Endothelial cell of umbilical vein (primary cell): ENCODE results near the gene CALD1. TPM values are rescaled to one million over a fixed set of nuclear protein-coding genes. Genes with fewer than 3 reads are reported as not detected.

Source experiments
- BruUV-seq: library from RNA; stranded (reverse); fragments of 400-500 nt; replicated peaks from 2 replicates; lab custom pipeline; 2021; lab: Mats Ljungman, UMichigan
- CTCF ChIA-PET: fragments of 300-600, 350-600 bp; sonication (Branson Sonifier 250); formaldehyde crosslinking; loops from one replicate; lab custom pipeline; 2021; ENCODE audit warnings: antibody characterized with exemption, inconsistent platforms; lab: Charles Lee
- POLR2A ChIA-PET: fragments of 300-600, 350-600 bp; sonication (Branson Sonifier 250); formaldehyde crosslinking; loops from one replicate; lab custom pipeline; 2021; ENCODE audit warnings: antibody characterized with exemption, inconsistent platforms; lab: Charles Lee
- DNase-seq: peaks from one replicate; pipeline ENCODE4 v3.0.0-alpha.2; 2011; ENCODE audit warnings: low read depth, low spot score
- FAIRE-seq: peaks from 2 replicates; lab custom pipeline; 2011; peaks lifted over from hg19 to GRCh38; lab: Jason Lieb, UNC
- H2AFZ ChIP-seq: 2 replicates; pipeline ENCODE4 v1.6.0; 2012; ENCODE audit warnings: low read depth, low read length, control low read depth, inconsistent platforms
- H3K27ac ChIP-seq: 2 replicates; pipeline ENCODE4 v1.5.1; 2011; ENCODE audit warnings: low read depth, mild to moderate bottlenecking, control low read depth, low read length, moderate library complexity; ENCODE audit not compliant: insufficient read depth
- H3K27me3 ChIP-seq, 2 experiments: 2 replicates each; pipeline versions ENCODE4 v1.6.0 to v1.6.1; 2011; ENCODE audit warnings: low read length in 2 of 2, mixed read lengths in 1 of 2; ENCODE audit not compliant: control insufficient read depth in 2 of 2, insufficient read depth in 2 of 2
- H3K36me3 ChIP-seq, 2 experiments: 2 replicates in 1 of 2; 3 replicates in 1 of 2; pipeline ENCODE4 v1.5.1; 2011; ENCODE audit warnings: low read length in 2 of 2, mild to moderate bottlenecking in 1 of 2, moderate library complexity in 1 of 2; ENCODE audit not compliant: control insufficient read depth in 2 of 2, insufficient read depth in 2 of 2; ENCODE audit errors: extremely low read depth in 1 of 2
- H3K4me1 ChIP-seq: 3 replicates; pipeline ENCODE4 v1.5.1; 2011; ENCODE audit warnings: mild to moderate bottlenecking, low read length; ENCODE audit not compliant: control insufficient read depth, insufficient read depth; ENCODE audit errors: extremely low read depth
- H3K4me2 ChIP-seq: 2 replicates; pipeline ENCODE4 v1.6.1; 2011; ENCODE audit warnings: low read length, control low read depth, mixed read lengths; ENCODE audit not compliant: insufficient read depth
- H3K4me3 ChIP-seq, 3 experiments: fragments of 200-600 bp in 1 of 3; sonication (generic), shearing (Covaris generic) in 1 of 3; replicated peaks in 1 of 3; 2 replicates each; pipeline ENCODE4 v1.5.1; 2011 to 2016; ENCODE audit warnings: control low read depth in 3 of 3, low read length in 3 of 3, mild to moderate bottlenecking in 2 of 3, inconsistent platforms in 1 of 3, low read depth in 1 of 3, moderate library complexity in 1 of 3; ENCODE audit not compliant: insufficient read depth in 1 of 3
- H3K79me2 ChIP-seq: 2 replicates; pipeline ENCODE4 v1.6.0; 2012; ENCODE audit warnings: low read length, inconsistent platforms; ENCODE audit not compliant: control insufficient read depth, insufficient read depth
- H3K9ac ChIP-seq: replicated peaks from 2 replicates; pipeline ENCODE3; 2011; ENCODE audit warnings: low read length, control low read depth; ENCODE audit not compliant: insufficient read depth; ENCODE audit errors: extremely low read depth
- H3K9me1 ChIP-seq: replicated peaks from 3 replicates; pipeline ENCODE4 v1.6.0; 2011; ENCODE audit warnings: mild to moderate bottlenecking, low read length; ENCODE audit not compliant: control insufficient read depth, insufficient read depth; ENCODE audit errors: extremely low read depth
- H3K9me3 ChIP-seq: replicated peaks from 2 replicates; pipeline ENCODE4 v1.5.1; 2012; ENCODE audit warnings: low read length, inconsistent platforms; ENCODE audit not compliant: control insufficient read depth, insufficient read depth
- H4K20me1 ChIP-seq: replicated peaks from 2 replicates; pipeline ENCODE3; 2011; ENCODE audit warnings: mild to moderate bottlenecking, low read length; ENCODE audit not compliant: control insufficient read depth, insufficient read depth; ENCODE audit errors: extremely low read depth
- EZH2 ChIP-seq: IDR thresholded peaks from 2 replicates; pipeline ENCODE4 v1.6.1; 2012; ENCODE audit warnings: borderline replicate concordance, low read depth, mild to moderate bottlenecking, moderate library complexity, low read length, inconsistent platforms; ENCODE audit not compliant: severe bottlenecking
- FOS ChIP-seq: IDR thresholded peaks from 2 replicates; pipeline ENCODE4 v1.6.1; 2011; ENCODE audit warnings: mild to moderate bottlenecking, low read length, moderate library complexity, borderline replicate concordance; ENCODE audit not compliant: insufficient read depth
- POLR2AphosphoS5 ChIP-seq: IDR thresholded peaks from 2 replicates; pipeline ENCODE4 v1.6.1; 2012; ENCODE audit warnings: low read depth, mild to moderate bottlenecking, control low read depth, low read length, moderate library complexity; ENCODE audit not compliant: insufficient read depth
- dilution Hi-C: fragments of 300-500 bp; cut with MboI; formaldehyde crosslinking; loops from one replicate; pipeline ENCODE4 v1.15.0; 2019; ENCODE audit warnings: low sequenced_read_pairs; ENCODE audit not compliant: extremely low pct_ligation_motif_present
- intact Hi-C: fragments of 100-400 bp; cut with micrococcal nuclease; formaldehyde crosslinking; loops from one replicate; pipeline ENCODE4 v1.10.0; 2022
- polyA plus RNA-seq, 4 experiments: library from polyadenylated mRNA; depleted of rRNA in 3 of 4; stranded (reverse) in 3 of 4; unstranded in 1 of 4; fragments of >200 nt; gene quantifications; 2 replicates each; pipeline versions ENCODE4 v1.2.1 to v1.2.3, GENCODE V29; 2011 to 2012; ENCODE audit warnings: missing spikeins in 1 of 4
- total RNA-seq: library from RNA; stranded (reverse); gene quantifications from 2 replicates; pipeline ENCODE4 v1.2.3, GENCODE V29; 2021
- TF ChIP-seq, protein P1 (sequence below), 2 donors: IDR thresholded peaks; 1 replicate in 1 of 2; 2 replicates in 1 of 2; pipeline ENCODE4 v1.5.1; 2011; ENCODE audit warnings: low read length in 2 of 2, mild to moderate bottlenecking in 2 of 2, moderate library complexity in 2 of 2, control low read depth in 1 of 2, inconsistent platforms in 1 of 2, low read depth in 1 of 2; ENCODE audit not compliant: insufficient read depth in 1 of 2; ENCODE audit errors: extremely low read depth in 1 of 2
- TF ChIP-seq, protein P2 (sequence below): IDR thresholded peaks from 2 replicates; pipeline ENCODE4 v1.6.1; 2011; ENCODE audit not compliant: insufficient read depth, insufficient read length

The CALD1 gene
- total and polyA plus RNA-seq, 2 donors (not counting 3 experiments of a cell fraction or from before 2014, with no cell fraction given), result 136 to 307 TPM

DNA sequence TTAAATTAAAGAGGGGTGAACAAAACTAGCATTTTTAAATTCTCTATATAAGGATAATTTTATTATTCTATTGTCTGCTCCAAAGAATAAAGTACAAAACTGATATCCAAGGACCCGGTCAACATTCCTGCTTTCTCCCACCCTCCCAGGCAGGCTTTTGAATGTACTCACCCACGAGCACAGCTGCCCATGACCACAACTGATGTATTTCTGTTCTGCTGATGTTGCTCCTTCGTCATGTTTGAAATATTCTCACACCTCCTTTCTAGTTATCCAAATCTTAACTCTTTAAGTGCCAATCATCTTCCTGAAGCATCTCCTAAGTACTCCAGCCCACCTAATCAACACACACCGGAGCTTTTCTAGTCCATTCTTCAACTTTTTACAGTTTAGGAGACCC lies 46.7 kb downstream of the CALD1 start:
- FAIRE-seq (no peak), DNase-seq (no peak)
- dilution Hi-C loops (no loop called here), intact Hi-C loops (no loop called here)
- H3K4me1 ChIP-seq, result no peaks in the 10 kb centered on the region
- BruUV-seq, result no TSS peak
- peaks cover 80% of the 10 kb centered on the region for H3K79me2 ChIP-seq
- no peak overlapping the region for H3K9ac ChIP-seq
- H2AFZ ChIP-seq, result no peak overlapping the region
- H3K4me3 ChIP-seq, result no peak overlapping the region
- ChIA-PET POLR2A (no interaction called here), CTCF (interaction anchor here (1.1 to 2.7 kb wide), 3 partner anchors 9 to 18 kb away, joined by 3 to 8 read pairs (median 4); no protein-coding TSS in a partner anchor)
- peaks cover 0 to 5% of the 10 kb centered on the region in 2 experiments for H3K36me3 ChIP-seq
- H3K27me3 ChIP-seq, result no peaks in the 10 kb centered on the region
- no peak for TF ChIP-seq FOS
- TF ChIP-seq, protein P1, sequence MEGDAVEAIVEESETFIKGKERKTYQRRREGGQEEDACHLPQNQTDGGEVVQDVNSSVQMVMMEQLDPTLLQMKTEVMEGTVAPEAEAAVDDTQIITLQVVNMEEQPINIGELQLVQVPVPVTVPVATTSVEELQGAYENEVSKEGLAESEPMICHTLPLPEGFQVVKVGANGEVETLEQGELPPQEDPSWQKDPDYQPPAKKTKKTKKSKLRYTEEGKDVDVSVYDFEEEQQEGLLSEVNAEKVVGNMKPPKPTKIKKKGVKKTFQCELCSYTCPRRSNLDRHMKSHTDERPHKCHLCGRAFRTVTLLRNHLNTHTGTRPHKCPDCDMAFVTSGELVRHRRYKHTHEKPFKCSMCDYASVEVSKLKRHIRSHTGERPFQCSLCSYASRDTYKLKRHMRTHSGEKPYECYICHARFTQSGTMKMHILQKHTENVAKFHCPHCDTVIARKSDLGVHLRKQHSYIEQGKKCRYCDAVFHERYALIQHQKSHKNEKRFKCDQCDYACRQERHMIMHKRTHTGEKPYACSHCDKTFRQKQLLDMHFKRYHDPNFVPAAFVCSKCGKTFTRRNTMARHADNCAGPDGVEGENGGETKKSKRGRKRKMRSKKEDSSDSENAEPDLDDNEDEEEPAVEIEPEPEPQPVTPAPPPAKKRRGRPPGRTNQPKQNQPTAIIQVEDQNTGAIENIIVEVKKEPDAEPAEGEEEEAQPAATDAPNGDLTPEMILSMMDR (IDR thresholded peaks at IDR 0.05; ENCODE audit: extremely low read depth in 1 of 2, insufficient read depth in 1 of 2, low read depth in 1 of 2, low read length in 2 of 2), result no peak
- no peak for TF ChIP-seq POLR2AphosphoS5
- TF ChIP-seq EZH2, result no peak
- TF ChIP-seq, protein P2, sequence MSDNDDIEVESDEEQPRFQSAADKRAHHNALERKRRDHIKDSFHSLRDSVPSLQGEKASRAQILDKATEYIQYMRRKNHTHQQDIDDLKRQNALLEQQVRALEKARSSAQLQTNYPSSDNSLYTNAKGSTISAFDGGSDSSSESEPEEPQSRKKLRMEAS, result no peak
- no peaks in the 10 kb centered on the region for H3K9me3 ChIP-seq
- H3K9me1 ChIP-seq, result no peaks in the 10 kb centered on the region
- no peak overlapping the region for H3K4me2 ChIP-seq
- H4K20me1 ChIP-seq, result peaks cover 7% of the 10 kb centered on the region
- H3K27ac ChIP-seq, result no peak overlapping the region
